Stimulated activated CD4-positive, alpha-beta T cell treated with anti-CD3 and anti-CD28 coated beads, TNF-alpha, amount 100 ng/mL, for 4 hours (primary cell): Measurements from ENCODE around the gene CD37.
"Not testable (repeated sequence)": the region's sequence is repeated elsewhere in the genome, so short reads cannot be mapped to it uniquely, and the experiment has no call there.

Experiments used
- DNase-seq, 3 experiments: peaks; one replicate each; pipeline ENCODE4 v3.0.0-alpha.2; 2020; ENCODE audit warnings: low read depth in 3 of 3

The CD37 gene

GRCh38 chr19:49328741-49329140 lies 6.5 kb upstream of the CD37 start:
- no peak for DNase-seq

GRCh38 chr19:49331187-49331586 lies 4.0 kb upstream of the CD37 start:
- not testable (repeated sequence) for DNase-seq

- DNase-seq, result peak in 2 of 3 experiments; percentile 28 to 45
Observed at GRCh38 chr19:49331616-49332055, 3.6 kb upstream of the CD37 start.

GRCh38 chr19:49332691-49333417 lies 2.4 kb upstream of the CD37 start:
- not testable (repeated sequence) for DNase-seq

- DNase-seq, result no peak
Observed at GRCh38 chr19:49333418-49333805, 1.8 kb upstream of the CD37 start.

GRCh38 chr19:49333811-49334288 lies 1.4 kb upstream of the CD37 start:
- DNase-seq, result peak; percentile 44 to 55 (median 50)

GRCh38 chr19:49335784-49336481 lies 727 bp downstream of the CD37 start:
- DNase-seq, result no peak

- no peak for DNase-seq
Observed at GRCh38 chr19:49336482-49337266, 1.5 kb downstream of the CD37 start.

GRCh38 chr19:49337267-49338022 lies 2.2 kb downstream of the CD37 start:
- no peak for DNase-seq

- DNase-seq, result no peak
Observed at GRCh38 chr19:49338023-49338677, 2.9 kb downstream of the CD37 start.

- no peak for DNase-seq
Observed at GRCh38 chr19:49338691-49339300, 3.6 kb downstream of the CD37 start.

- DNase-seq, result no peak
Observed at GRCh38 chr19:49339301-49340068, 4.3 kb downstream of the CD37 start.

GRCh38 chr19:49340069-49340864 lies 5.1 kb downstream of the CD37 start:
- no peak for DNase-seq

GRCh38 chr19:49340865-49341718 lies 5.9 kb downstream of the CD37 start:
- no peak for DNase-seq

- DNase-seq, result no peak
Observed at GRCh38 chr19:49342291-49342721, 7.1 kb downstream of the CD37 start.

GRCh38 chr19:49343123-49343522 lies 7.9 kb downstream of the CD37 start:
- no peak for DNase-seq

- no peak for DNase-seq
Observed at GRCh38 chr19:49344505-49345423, 9.6 kb downstream of the CD37 start.
